HL-60 (cell line): ENCODE data around the gene MYOCD.

ENCODE experiments used
- DNase-seq, 2 experiments: peaks; one replicate each; pipeline ENCODE4 v3.0.0-alpha.2; 2010 to 2020; ENCODE audit warnings: low read depth in 1 of 2, low spot score in 1 of 2
- H3K27ac ChIP-seq: fragments of 250-450 bp; sonication (Bioruptor Pico); replicated peaks from 2 replicates; pipeline ENCODE4 v1.5.1; 2020; ENCODE audit warnings: mild to moderate bottlenecking, moderate library complexity
- H3K27me3 ChIP-seq: fragments of 250-450 bp; sonication (Bioruptor Pico); 2 replicates; pipeline ENCODE4 v1.5.1; 2021; ENCODE audit warnings: mild to moderate bottlenecking, moderate library complexity; ENCODE audit not compliant: insufficient read depth, poor library complexity, severe bottlenecking
- H3K4me3 ChIP-seq: replicated peaks from 2 replicates; pipeline ENCODE4 v1.5.1; 2011; ENCODE audit warnings: mild to moderate bottlenecking, control low read depth, low read length; ENCODE audit not compliant: insufficient read depth
- CTCF ChIP-seq: IDR thresholded peaks from one replicate; pipeline ENCODE4 v1.5.1; 2011; ENCODE audit warnings: low read length, control low read depth, inconsistent platforms; ENCODE audit not compliant: insufficient read depth
- GABPA ChIP-seq: IDR thresholded peaks from 2 replicates; pipeline ENCODE4 v1.6.1; 2012; ENCODE audit warnings: low read depth
- POLR2AphosphoS5 ChIP-seq: IDR thresholded peaks from 2 replicates; pipeline ENCODE4 v1.6.1; 2012; ENCODE audit warnings: low read depth
- REST ChIP-seq: IDR thresholded peaks from 2 replicates; pipeline ENCODE4 v1.6.1; 2012; ENCODE audit warnings: low read depth; ENCODE audit not compliant: insufficient replicate concordance
- SPI1 ChIP-seq: IDR thresholded peaks from 2 replicates; pipeline ENCODE4 v1.6.1; 2012; ENCODE audit warnings: low read depth, mild to moderate bottlenecking, borderline replicate concordance

Gene MYOCD

GRCh38 chr17:12765548-12765947, 99.9 kb downstream of the MYOCD start:
- H3K4me3 ChIP-seq, result no peak overlapping the region
- DNase-seq, result no peak
- no peaks in the 10 kb centered on the region for H3K27me3 ChIP-seq
- H3K27ac ChIP-seq, result no peak overlapping the region
- TF ChIP-seq CTCF, result no peak
- TF ChIP-seq SPI1, result no peak
- no peak for TF ChIP-seq REST
- no peak for TF ChIP-seq POLR2AphosphoS5
- no peak for TF ChIP-seq GABPA

- no peak for DNase-seq
- no peak overlapping the region for H3K4me3 ChIP-seq
- H3K27me3 ChIP-seq, result no peaks in the 10 kb centered on the region
- no peak overlapping the region for H3K27ac ChIP-seq
- TF ChIP-seq REST (no peak), CTCF (no peak), SPI1 (no peak), POLR2AphosphoS5 (no peak), GABPA (no peak)
These were observed 102.6 kb downstream of the MYOCD start for GRCh38 chr17:12768255-12768654.

GRCh38 chr17:12769981-12770380, 104.3 kb downstream of the MYOCD start:
- DNase-seq, result no peak
- H3K27ac ChIP-seq, result no peak overlapping the region
- TF ChIP-seq REST (no peak), GABPA (no peak), POLR2AphosphoS5 (no peak), CTCF (no peak), SPI1 (no peak)
- no peak overlapping the region for H3K4me3 ChIP-seq
- H3K27me3 ChIP-seq, result no peaks in the 10 kb centered on the region
